HCT116 (cell line): ENCODE results near the gene CFAP410.
"Not testable (repeated sequence)": the region's sequence is repeated elsewhere in the genome, so short reads cannot be mapped to it uniquely, and the experiment has no call there.

Source experiments
- CTCF ChIP-seq, 3 experiments: fragments of 200-600 bp in 1 of 3; sonication (generic) in 1 of 3; IDR thresholded peaks in 2 of 3; conservative IDR thresholded peaks in 1 of 3; 2 replicates each; pipeline ENCODE4 v1.5.1; 2012 to 2017; ENCODE audit warnings: low read depth in 2 of 3, low read length in 2 of 3, antibody characterized with exemption in 1 of 3, borderline replicate concordance in 1 of 3, control low read depth in 1 of 3, mild to moderate bottlenecking in 1 of 3, mixed read lengths in 1 of 3, mixed run types in 1 of 3, moderate library complexity in 1 of 3; ENCODE audit not compliant: insufficient read depth in 1 of 3
- MAX ChIP-seq: IDR thresholded peaks from 2 replicates; pipeline ENCODE4 v1.6.1; 2012

GRCh38 chr21:44342981-44343380, 3.8 kb upstream of the CFAP410 start:
- TF ChIP-seq CTCF (IDR thresholded peaks at IDR 0.05 in 2 of 3, conservative IDR thresholded peaks at IDR 0.05 in 1 of 3; ENCODE audit: borderline replicate concordance in 1 of 3, insufficient read depth in 1 of 3, low read depth in 2 of 3, low read length in 2 of 3); MAX: not testable (repeated sequence)
